ENCODE measurements around the gene SOX9.

Gene SOX9

GRCh38 chr17:72100470-72100869 lies 20.4 kb upstream of the SOX9 start:
- DNase-seq (ENCODE audit: insufficient read length, low spot score): no peak
- no peak for FAIRE-seq
- no peak for TF ChIP-seq CTCF (IDR thresholded peaks at IDR 0.05; ENCODE audit: insufficient read depth, missing control alignments)

- DNase-seq (ENCODE audit: insufficient read length, low spot score) (no peak), FAIRE-seq (no peak)
- no peak for TF ChIP-seq CTCF (IDR thresholded peaks at IDR 0.05; ENCODE audit: insufficient read depth, missing control alignments)
These were observed 19.3 kb upstream of the SOX9 start for GRCh38 chr17:72101526-72101925.

GRCh38 chr17:72102366-72102765 lies 18.5 kb upstream of the SOX9 start:
- no peak for DNase-seq (ENCODE audit: insufficient read length, low spot score)
- no peak for FAIRE-seq
- TF ChIP-seq CTCF (IDR thresholded peaks at IDR 0.05; ENCODE audit: insufficient read depth, missing control alignments): no peak

- FAIRE-seq: no peak
- no peak for DNase-seq (ENCODE audit: insufficient read length, low spot score)
- no peak for TF ChIP-seq CTCF (IDR thresholded peaks at IDR 0.05; ENCODE audit: insufficient read depth, missing control alignments)
These were observed 16.5 kb upstream of the SOX9 start for GRCh38 chr17:72104164-72104862.

- TF ChIP-seq CTCF (IDR thresholded peaks at IDR 0.05; ENCODE audit: insufficient read depth, missing control alignments): no peak
- FAIRE-seq (no peak), DNase-seq (ENCODE audit: insufficient read length, low spot score) (no peak)
These were observed 16.0 kb upstream of the SOX9 start for GRCh38 chr17:72104863-72105234.

- FAIRE-seq (no peak), DNase-seq (ENCODE audit: insufficient read length, low spot score) (no peak)
- no peak for TF ChIP-seq CTCF (IDR thresholded peaks at IDR 0.05; ENCODE audit: insufficient read depth, missing control alignments)
These were observed 13.7 kb upstream of the SOX9 start for GRCh38 chr17:72107100-72107499.

GRCh38 chr17:72110231-72110941 lies 10.4 kb upstream of the SOX9 start:
- DNase-seq (ENCODE audit: insufficient read length, low spot score) (no peak), FAIRE-seq (no peak)
- no peak for TF ChIP-seq CTCF (IDR thresholded peaks at IDR 0.05; ENCODE audit: insufficient read depth, missing control alignments)

All from D721Med (cell line).